Coronary artery (tissue), 2 donors: ENCODE results near the gene SLC22A23.

Experiments used
- DNase-seq: peaks from one replicate; pipeline ENCODE4 v3.0.0-alpha.2; 2017; ENCODE audit warnings: low spot score
- H3K27ac ChIP-seq, 2 donors: fragments of 200-600 bp; sonication (generic); one replicate each; pipeline ENCODE4 v1.5.1; 2016 to 2019
- H3K4me3 ChIP-seq: fragments of 200-600 bp; sonication (generic); 2 replicates; pipeline ENCODE4 v1.5.1; 2016; ENCODE audit warnings: mild to moderate bottlenecking, moderate library complexity
- CTCF ChIP-seq: fragments of 200-600 bp; sonication (generic); IDR thresholded peaks from one replicate; pipeline ENCODE4 v1.5.1; 2019; ENCODE audit warnings: antibody characterized with exemption

SLC22A23 gene

GRCh38 chr6:3291346-3291745 is 165.5 kb downstream of the SLC22A23 start:
- DNase-seq = no peak
- TF ChIP-seq CTCF = no peak
- no peak overlapping the region for H3K27ac ChIP-seq
- no peak overlapping the region for H3K4me3 ChIP-seq

GRCh38 chr6:3290931-3291211 is 166.0 kb downstream of the SLC22A23 start:
- no peak for DNase-seq
- no peak for TF ChIP-seq CTCF
- H3K27ac ChIP-seq = no peak overlapping the region
- H3K4me3 ChIP-seq = no peak overlapping the region

- no peak for DNase-seq
- Histone ChIP-seq H3K27ac (no peak overlapping the region), H3K4me3 (no peak overlapping the region)
- TF ChIP-seq CTCF = no peak
Observed at GRCh38 chr6:3290149-3290930, 166.5 kb downstream of the SLC22A23 start.

- H3K27ac ChIP-seq = no peak overlapping the region
- no peak for DNase-seq
- no peak for TF ChIP-seq CTCF
- no peak overlapping the region for H3K4me3 ChIP-seq
Observed at GRCh38 chr6:3289664-3290055, 167.2 kb downstream of the SLC22A23 start.

- TF ChIP-seq CTCF = no peak
- H3K4me3 ChIP-seq = no peak overlapping the region
- DNase-seq = no peak
- no peak overlapping the region for H3K27ac ChIP-seq
Observed at GRCh38 chr6:3288711-3289663, 167.9 kb downstream of the SLC22A23 start.

GRCh38 chr6:3287976-3288707 is 168.7 kb downstream of the SLC22A23 start:
- no peak overlapping the region for H3K27ac ChIP-seq
- TF ChIP-seq CTCF = no peak
- no peak overlapping the region for H3K4me3 ChIP-seq
- DNase-seq = no peak
